ENCODE results near the gene CAPRIN2. TPM values are rescaled to one million over a fixed set of nuclear protein-coding genes. Genes with fewer than 3 reads are reported as not detected.

Gene CAPRIN2
- total RNA-seq, 1 experiment from 2014 or later, result 16.4 TPM

- intact Hi-C loops (cut with micrococcal nuclease; ENCODE audit: unreplicated experiment), result no loop called here
- BruUV-seq (replicated peaks), result no TSS peak
- no peaks in the 10 kb centered on the region for H3K27me3 ChIP-seq (replicated peaks; ENCODE audit: insufficient read depth, low read depth, low read length, poor library complexity)
- peak; percentile 64 for DNase-seq (ENCODE audit: low spot score)
- no peaks in the 10 kb centered on the region for H3K9me3 ChIP-seq (ENCODE audit: low read depth, low read length, poor library complexity, severe bottlenecking)
- H3K4me3 ChIP-seq (ENCODE audit: low read depth, low read length, poor library complexity, severe bottlenecking), result peak overlapping the region; percentile 61
- peaks cover 31% of the 10 kb centered on the region for H3K4me1 ChIP-seq (ENCODE audit: insufficient read depth, low read length, poor library complexity, severe bottlenecking)
- H3K27ac ChIP-seq (ENCODE audit: low read depth, low read length, poor library complexity, severe bottlenecking), result peak overlapping the region; percentile 60
- CTCF ChIA-PET, result no interaction called here
- TF ChIP-seq EZH2 (IDR thresholded peaks at IDR 0.05; ENCODE audit: borderline replicate concordance, low read depth, low read length, poor library complexity, severe bottlenecking) (no peak), CTCF (conservative IDR thresholded peaks at IDR 0.05; ENCODE audit: low read depth, low read length) (no peak)
- H3K36me3 ChIP-seq (ENCODE audit: insufficient read depth, low read length, poor library complexity, severe bottlenecking), result no peaks in the 10 kb centered on the region
- POLR2A ChIA-PET (ENCODE audit: low non-redundant PET), result no interaction called here
These were observed 41.6 kb upstream of the CAPRIN2 start for GRCh38 chr12:30796313-30796780.

- POLR2A ChIA-PET (ENCODE audit: low non-redundant PET), result interaction anchor here (1.0 kb wide), 1 partner anchor 40 kb away, joined by 3 read pairs; the partner anchor contains the start of gene CAPRIN2
- DNase-seq (ENCODE audit: low spot score), result peak; percentile 89
- Histone ChIP-seq H3K9me3 (ENCODE audit: low read depth, low read length, poor library complexity, severe bottlenecking) (no peaks in the 10 kb centered on the region), H3K36me3 (ENCODE audit: insufficient read depth, low read length, poor library complexity, severe bottlenecking) (no peaks in the 10 kb centered on the region), H3K4me3 (ENCODE audit: low read depth, low read length, poor library complexity, severe bottlenecking) (peak overlapping the region; percentile 61), H3K27ac (ENCODE audit: low read depth, low read length, poor library complexity, severe bottlenecking) (peak overlapping the region; percentile 60), H3K4me1 (ENCODE audit: insufficient read depth, low read length, poor library complexity, severe bottlenecking) (peaks cover 36% of the 10 kb centered on the region), H3K27me3 (replicated peaks; ENCODE audit: insufficient read depth, low read depth, low read length, poor library complexity) (no peaks in the 10 kb centered on the region)
- intact Hi-C loops (cut with micrococcal nuclease; ENCODE audit: unreplicated experiment), result loop anchor here (2.0 kb wide), 1 partner anchor 41 kb away; the partner anchor contains the start of gene CAPRIN2
- TSS peak; percentile 37 for BruUV-seq (replicated peaks)
- CTCF ChIA-PET, result interaction anchor here (0.6 kb wide), 1 partner anchor 52 kb away, joined by 3 read pairs; no protein-coding TSS in a partner anchor
- TF ChIP-seq EZH2 (IDR thresholded peaks at IDR 0.05; ENCODE audit: borderline replicate concordance, low read depth, low read length, poor library complexity, severe bottlenecking) (no peak), CTCF (conservative IDR thresholded peaks at IDR 0.05; ENCODE audit: low read depth, low read length) (0 out of 2 replicates have a peak, but pooled peaks have one; percentile 8)
These were observed 40.9 kb upstream of the CAPRIN2 start for GRCh38 chr12:30795410-30796312.

GRCh38 chr12:30794591-30795409 lies 40.0 kb upstream of the CAPRIN2 start:
- CTCF ChIA-PET, result no interaction called here
- no peaks in the 10 kb centered on the region for H3K36me3 ChIP-seq (ENCODE audit: insufficient read depth, low read length, poor library complexity, severe bottlenecking)

More at GRCh38 chr12:30794591-30795409, 40.0 kb upstream of the CAPRIN2 start:
- H3K27me3 ChIP-seq (replicated peaks; ENCODE audit: insufficient read depth, low read depth, low read length, poor library complexity), result no peaks in the 10 kb centered on the region
- no peak for TF ChIP-seq CTCF (conservative IDR thresholded peaks at IDR 0.05; ENCODE audit: low read depth, low read length)
- TF ChIP-seq EZH2 (IDR thresholded peaks at IDR 0.05; ENCODE audit: borderline replicate concordance, low read depth, low read length, poor library complexity, severe bottlenecking), result no peak
- peaks cover 36% of the 10 kb centered on the region for H3K4me1 ChIP-seq (ENCODE audit: insufficient read depth, low read length, poor library complexity, severe bottlenecking)
- peak overlapping the region; percentile 60 for H3K27ac ChIP-seq (ENCODE audit: low read depth, low read length, poor library complexity, severe bottlenecking)
- POLR2A ChIA-PET (ENCODE audit: low non-redundant PET), result interaction anchor here (1.0 kb wide), 1 partner anchor 40 kb away, joined by 3 read pairs; the partner anchor contains the start of gene CAPRIN2
- H3K4me3 ChIP-seq (ENCODE audit: low read depth, low read length, poor library complexity, severe bottlenecking), result peak overlapping the region; percentile 61
- DNase-seq (ENCODE audit: low spot score), result peak; percentile 96
- intact Hi-C loops (cut with micrococcal nuclease; ENCODE audit: unreplicated experiment), result loop anchor here (2.0 to 5.0 kb wide), 2 partner anchors 40 to 97 kb away; partner anchors contain the start of genes CAPRIN2 and IPO8
- no TSS peak for BruUV-seq (replicated peaks)
- H3K9me3 ChIP-seq (ENCODE audit: low read depth, low read length, poor library complexity, severe bottlenecking), result no peaks in the 10 kb centered on the region

Measured in A673 (cell line).